Stimulated activated CD8-positive, alpha-beta memory T cell treated with anti-CD3 and anti-CD28 coated beads, Interleukin-12 subunit alpha, Interleukin-12 subunit beta, amount 100 ng/mL, for 24 hours (primary cell): ENCODE measurements around the gene TNFRSF8.

Source experiments
- DNase-seq: peaks from one replicate; pipeline ENCODE4 v3.0.0-alpha.2; 2020; ENCODE audit errors: extremely low read depth

The TNFRSF8 gene

DNA sequence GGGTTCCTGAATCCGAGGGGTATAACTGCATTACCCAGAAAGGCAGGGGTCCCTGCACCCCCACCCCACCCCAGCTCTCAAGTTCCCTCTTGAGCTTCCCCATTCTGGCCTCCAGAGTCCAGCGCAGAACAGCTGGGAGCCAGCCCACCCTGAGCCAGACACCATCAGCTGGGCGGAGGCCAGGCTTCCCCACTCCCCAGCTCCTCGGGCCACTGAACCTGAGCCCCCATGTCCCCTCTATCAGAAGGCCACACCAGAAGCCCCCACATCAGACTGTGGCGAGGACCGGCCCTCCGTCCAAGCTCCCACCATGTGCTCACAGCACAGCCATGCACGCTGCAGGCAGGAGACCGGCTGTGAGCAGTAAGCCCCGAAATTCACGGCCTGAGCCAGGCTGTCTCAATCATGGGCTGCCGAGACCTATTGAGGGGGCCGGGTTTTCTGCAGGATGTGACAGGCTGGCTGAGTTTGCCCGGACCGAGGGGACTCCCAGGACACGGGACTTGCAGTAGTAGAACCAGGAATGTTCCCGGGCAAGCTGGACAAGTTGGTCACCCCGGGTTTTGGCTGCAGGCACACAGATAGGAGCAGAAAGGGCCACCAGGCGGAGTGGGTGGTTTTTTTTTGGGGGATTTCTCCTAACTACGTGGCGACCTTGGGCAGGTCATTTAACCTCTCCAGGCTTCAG, 78.2 kb downstream of the TNFRSF8 start:
- DNase-seq, result no peak

DNA sequence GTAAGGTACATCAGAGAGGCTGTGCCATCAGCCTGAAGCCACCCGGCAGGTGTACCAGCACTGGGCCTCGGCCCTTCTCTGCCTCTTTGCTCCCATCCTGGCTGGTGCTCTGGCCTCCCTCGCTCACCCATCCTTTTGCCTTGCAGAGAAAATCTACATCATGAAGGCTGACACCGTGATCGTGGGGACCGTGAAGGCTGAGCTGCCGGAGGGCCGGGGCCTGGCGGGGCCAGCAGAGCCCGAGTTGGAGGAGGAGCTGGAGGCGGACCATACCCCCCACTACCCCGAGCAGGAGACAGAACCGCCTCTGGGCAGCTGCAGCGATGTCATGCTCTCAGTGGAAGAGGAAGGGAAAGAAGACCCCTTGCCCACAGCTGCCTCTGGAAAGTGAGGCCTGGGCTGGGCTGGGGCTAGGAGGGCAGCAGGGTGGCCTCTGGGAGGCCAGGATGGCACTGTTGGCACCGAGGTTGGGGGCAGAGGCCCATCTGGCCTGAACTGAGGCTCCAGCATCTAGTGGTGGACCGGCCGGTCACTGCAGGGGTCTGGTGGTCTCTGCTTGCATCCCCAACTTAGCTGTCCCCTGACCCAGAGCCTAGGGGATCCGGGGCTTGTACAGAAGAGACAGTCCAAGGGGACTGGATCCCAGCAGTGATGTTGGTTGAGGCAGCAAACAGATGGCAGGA, 79.2 kb downstream of the TNFRSF8 start:
- no peak for DNase-seq

DNA sequence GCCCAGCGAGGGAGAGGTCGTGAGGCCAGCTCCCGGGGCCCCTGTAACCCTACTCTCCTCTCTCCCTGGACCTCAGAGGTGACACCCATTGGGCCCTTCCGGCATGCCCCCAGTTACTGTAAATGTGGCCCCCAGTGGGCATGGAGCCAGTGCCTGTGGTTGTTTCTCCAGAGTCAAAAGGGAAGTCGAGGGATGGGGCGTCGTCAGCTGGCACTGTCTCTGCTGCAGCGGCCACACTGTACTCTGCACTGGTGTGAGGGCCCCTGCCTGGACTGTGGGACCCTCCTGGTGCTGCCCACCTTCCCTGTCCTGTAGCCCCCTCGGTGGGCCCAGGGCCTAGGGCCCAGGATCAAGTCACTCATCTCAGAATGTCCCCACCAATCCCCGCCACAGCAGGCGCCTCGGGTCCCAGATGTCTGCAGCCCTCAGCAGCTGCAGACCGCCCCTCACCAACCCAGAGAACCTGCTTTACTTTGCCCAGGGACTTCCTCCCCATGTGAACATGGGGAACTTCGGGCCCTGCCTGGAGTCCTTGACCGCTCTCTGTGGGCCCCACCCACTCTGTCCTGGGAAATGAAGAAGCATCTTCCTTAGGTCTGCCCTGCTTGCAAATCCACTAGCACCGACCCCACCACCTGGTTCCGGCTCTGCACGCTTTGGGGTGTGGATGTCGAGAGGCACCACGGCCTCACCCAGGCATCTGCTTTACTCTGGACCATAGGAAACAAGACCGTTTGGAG, 80.0 kb downstream of the TNFRSF8 start:
- no peak for DNase-seq

- DNase-seq, result no peak
Measured at GRCh38 chr1:12143631-12144155, 80.6 kb downstream of the TNFRSF8 start.

GRCh38 chr1:12144236-12144635, 81.1 kb downstream of the TNFRSF8 start:
- no peak for DNase-seq

DNA sequence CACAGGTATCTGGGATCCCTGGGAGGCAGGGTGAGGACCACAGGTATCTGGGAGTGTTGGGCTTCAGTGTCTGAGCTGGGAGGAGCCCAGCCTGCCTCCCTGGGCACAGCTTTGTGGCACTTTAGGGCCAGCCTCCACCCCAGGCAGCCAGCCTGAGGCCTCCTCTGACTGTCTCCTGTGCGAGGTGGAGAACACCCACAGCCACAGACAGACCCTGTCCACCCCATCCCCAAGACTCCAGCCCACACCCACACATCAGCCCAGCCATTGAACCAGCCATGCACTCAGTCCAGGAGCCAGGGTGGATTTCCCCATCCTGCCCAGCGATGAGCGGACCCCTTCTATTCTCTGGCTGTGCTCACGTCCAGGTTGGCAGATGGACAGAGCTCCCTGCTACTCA, 81.9 kb downstream of the TNFRSF8 start:
- no peak for DNase-seq

DNA sequence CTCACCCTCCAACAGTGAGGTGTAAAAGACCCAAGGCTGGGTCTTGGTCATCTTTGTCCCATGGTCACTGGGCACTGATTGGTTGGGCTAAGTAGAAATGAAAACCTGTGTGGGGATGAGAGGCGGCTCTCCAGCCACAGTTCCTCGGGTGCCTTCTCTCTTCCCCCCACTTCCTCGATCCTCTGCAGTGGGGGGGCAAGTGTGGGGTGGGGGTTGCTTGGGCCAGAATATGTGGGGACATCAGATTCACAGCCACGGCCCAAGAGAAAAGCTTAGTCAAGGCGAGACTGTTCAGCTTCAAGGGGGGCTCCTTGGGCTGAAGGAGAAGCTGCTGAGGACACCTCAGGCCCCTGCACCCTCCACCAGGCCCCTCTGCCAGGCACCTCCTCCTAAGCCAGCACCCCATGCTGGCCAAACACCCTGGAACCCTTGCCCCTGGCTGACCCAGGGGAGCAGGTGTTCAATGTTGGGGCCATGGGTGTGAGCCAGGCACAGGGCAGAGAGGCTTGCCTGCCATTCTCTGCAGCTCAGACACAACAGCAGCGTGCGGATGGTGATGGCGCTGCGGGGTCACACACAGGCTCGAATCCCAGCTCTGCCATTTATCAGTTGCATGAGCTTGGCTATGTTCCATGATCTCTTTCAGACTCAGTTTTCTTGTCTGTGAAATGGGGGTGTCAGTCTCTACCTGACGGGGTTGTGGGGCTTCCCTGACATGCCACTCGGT, 82.7 kb downstream of the TNFRSF8 start:
- DNase-seq, result no peak

- no peak for DNase-seq
Measured at GRCh38 chr1:12146343-12147112, 83.4 kb downstream of the TNFRSF8 start.

GRCh38 chr1:12147201-12147701, 84.1 kb downstream of the TNFRSF8 start:
- DNase-seq, result no peak

- DNase-seq, result no peak
Measured at GRCh38 chr1:12148160-12148957, 85.3 kb downstream of the TNFRSF8 start.

DNA sequence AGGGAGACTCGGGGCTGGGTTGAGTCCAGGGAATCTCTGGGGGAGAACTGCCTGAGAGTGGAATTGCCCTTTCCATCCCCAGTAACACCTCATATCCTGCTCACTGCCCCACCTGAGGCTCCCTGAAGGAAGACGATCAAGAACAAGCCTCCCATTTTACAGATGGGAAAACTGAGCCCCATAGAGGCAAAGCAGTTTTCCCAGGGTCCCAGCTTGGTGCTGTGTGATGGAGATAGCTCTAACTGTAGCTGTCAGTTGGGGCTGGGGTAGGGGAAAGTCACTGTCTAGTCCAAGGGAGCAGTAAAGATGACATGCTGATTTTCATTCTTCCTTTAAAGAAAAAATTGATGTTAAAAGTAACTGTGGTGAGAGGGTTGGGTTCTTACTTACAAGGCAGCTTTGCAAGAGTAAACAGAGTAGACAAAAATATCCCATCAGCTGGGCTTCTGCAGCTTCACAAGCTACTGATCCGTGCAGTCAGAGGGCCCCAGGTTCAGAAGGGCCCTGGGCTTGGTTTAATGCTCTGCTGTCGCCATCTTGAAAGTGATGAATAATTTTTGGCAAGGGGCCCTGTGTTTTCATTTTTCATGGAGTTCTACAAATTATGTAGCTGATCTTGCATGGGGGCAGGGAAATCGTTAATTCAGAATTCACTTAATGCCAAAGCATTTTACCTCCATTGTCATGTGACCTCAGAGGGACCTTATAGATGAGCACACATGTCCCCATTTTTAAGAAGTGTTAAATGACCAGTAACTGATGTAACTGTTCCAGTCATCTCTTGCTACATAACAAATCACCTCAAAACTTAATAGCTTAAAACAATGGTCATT, 86.1 kb downstream of the TNFRSF8 start:
- DNase-seq, result no peak

GRCh38 chr1:12149791-12150175, 86.7 kb downstream of the TNFRSF8 start:
- no peak for DNase-seq

DNA sequence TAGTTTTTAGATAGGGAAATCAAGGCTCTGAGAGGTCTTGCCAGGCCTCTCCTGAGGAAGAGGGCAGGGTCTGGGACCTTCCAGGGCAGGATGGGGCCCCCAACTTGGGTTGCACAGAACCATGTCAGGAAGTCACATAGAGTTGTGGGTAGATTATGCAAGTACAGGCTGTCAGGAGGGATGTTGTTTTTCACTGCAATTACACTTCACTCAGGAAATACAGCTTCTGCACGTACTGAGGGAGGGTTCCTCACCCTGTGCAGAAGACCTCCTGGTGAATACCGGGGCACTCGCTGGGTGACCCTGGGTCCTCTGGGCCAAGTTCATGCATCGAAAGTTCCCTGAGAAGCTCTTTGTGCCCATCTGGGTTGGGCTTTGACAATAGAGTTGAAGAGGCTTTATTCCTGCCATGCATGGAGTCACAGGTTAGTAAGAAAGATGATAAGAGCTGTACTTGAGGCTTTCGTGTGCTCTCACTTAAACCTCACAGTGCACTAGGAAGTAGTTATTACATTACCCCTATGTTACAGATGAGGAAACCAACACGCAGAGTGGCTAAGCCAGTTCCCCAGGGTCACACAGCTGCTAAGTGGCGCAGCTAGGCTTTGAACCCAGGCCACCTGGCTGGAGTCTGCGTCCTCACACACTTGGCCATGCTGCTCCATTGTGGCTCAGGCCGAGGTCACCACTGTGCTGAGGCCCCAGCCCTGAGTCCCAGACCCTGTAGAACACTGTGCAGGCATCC, 87.5 kb downstream of the TNFRSF8 start:
- no peak for DNase-seq

- DNase-seq, result no peak
Measured at GRCh38 chr1:12151465-12151864, 88.4 kb downstream of the TNFRSF8 start.

DNA sequence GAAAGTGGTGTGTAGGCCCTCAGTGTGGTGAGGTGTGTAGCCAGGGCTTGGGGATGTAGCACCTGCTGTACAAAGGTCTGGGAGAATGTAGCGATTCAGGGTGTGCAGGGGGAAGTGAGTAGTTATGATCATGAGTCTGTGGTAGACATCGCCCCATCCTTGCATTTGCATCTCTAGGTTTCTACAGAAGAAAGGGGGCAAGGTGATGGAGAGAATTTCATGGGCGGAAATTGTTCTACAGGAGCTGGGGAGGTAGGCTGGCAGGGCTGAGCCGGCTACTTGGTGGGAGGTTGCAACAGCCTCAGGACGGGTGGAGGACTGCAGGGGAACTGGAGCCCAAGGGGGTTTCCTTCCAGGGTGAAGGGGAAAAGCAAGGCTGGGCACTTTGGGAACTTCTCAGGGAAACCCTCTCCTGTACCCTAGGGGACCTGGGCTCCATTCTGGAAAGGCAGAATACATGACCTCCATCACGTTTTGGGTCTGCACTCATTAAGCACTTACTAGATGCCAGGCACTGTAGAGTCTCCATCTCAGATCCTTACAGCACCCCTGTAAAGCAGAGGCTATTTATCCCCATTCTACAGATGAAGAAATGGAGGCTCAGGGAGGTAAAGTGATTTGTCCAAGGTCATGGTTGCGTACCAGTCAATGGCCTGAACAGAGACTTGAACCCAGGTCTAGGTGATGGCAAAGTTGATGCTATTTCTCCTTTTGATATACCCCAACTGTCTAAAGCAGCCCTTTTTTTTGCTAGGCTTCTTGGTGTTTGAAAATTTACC, 89.2 kb downstream of the TNFRSF8 start:
- DNase-seq, result no peak

DNA sequence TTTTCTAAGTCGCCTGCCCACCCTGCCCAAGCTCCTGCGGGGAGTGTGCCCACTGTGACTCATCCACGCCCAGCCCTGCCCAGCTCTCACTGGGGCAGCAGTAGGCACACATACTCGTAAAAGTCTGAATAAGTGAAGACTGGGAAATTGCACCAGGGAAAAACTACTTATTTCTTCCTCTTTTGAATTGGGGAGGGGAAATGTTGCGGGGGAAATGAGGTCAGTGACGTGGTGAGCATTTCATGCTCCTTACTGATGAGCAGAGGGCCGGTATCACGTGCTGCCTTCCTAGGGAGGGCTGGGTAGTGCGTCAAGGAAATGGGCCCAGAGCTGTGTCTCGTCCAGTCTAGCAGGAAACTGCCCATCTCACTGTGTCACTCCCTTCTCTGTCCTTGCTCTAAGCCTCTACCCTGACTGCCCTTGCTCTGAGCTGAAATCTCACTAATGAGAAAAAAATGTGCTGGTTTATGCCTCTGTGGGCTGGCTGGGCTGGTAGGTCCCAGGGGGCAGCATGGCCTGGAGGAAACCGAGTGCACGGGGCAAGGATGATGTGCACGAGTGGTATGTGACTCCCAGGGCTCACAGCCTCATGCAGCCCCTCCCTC, 90.2 kb downstream of the TNFRSF8 start:
- no peak for DNase-seq

DNA sequence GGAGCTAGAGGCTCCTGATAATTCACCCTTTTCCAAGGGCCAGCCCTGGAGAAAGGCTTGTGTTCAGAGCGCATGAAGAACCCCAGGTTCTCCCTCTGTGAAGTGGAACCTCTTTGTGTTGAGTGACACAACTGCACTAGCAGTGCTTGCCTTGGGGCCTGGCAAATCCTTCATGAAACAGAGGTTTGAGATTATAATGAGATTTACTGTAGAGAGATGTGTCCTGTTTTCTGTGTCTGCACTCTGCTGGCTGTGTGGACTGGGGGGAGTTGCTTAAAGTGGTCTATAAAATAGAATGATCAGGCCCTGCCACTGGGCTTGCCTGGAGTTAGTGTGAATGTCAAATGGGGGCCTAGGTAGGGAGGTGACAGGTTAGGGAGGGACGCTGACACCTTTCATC, 92.2 kb downstream of the TNFRSF8 start:
- DNase-seq, result no peak
